OCI-LY3 (cell line): ENCODE measurements around the gene WIPF3.

Experiments
- CTCF ChIP-seq: fragments of 200-600, 300-600 bp; sonication (generic); IDR thresholded peaks from 2 replicates; pipeline ENCODE4 v1.5.1; 2014; ENCODE audit warnings: antibody characterized with exemption, low read length, low read depth
- EZH2phosphoT487 ChIP-seq: fragments of 200-600 bp; shearing (Covaris generic); IDR thresholded peaks from 2 replicates; pipeline ENCODE4 v1.6.1; 2018; ENCODE audit warnings: antibody characterized with exemption, mixed run types, low read depth

GRCh38 chr7:29929018-29929807, 122.9 kb downstream of the WIPF3 start:
- no peak for TF ChIP-seq CTCF
- TF ChIP-seq EZH2phosphoT487, result no peak
